ENCODE results near the gene RASA2. TPM values are rescaled to one million over a fixed set of nuclear protein-coding genes. Genes with fewer than 3 reads are reported as not detected.

The RASA2 gene
- total RNA-seq, 2 donors from 2014 or later, result 3.3 to 5.1 TPM

- Histone ChIP-seq H3K4me3 (no peak overlapping the region), H3K27me3 (no peaks in the 10 kb centered on the region), H3K27ac (no peak overlapping the region), H3K9me3 (peaks cover 0 to 12% of the 10 kb centered on the region in 2 donors), H3K36me3 (no peaks in the 10 kb centered on the region), H3K4me1 (no peaks in the 10 kb centered on the region)
- peak; percentile 18 for DNase-seq (ENCODE audit: low spot score)
- TF ChIP-seq CTCF (IDR thresholded peaks at IDR 0.05), result no peak
Observed at GRCh38 chr3:141632779-141633374, 146.1 kb downstream of the RASA2 start.

GRCh38 chr3:141642215-141642614 is 155.4 kb downstream of the RASA2 start:
- DNase-seq (ENCODE audit: low spot score), result no peak
- Histone ChIP-seq H3K4me1 (no peaks in the 10 kb centered on the region), H3K4me3 (no peak overlapping the region)

GRCh38 chr3:141643391-141643790 is 156.6 kb downstream of the RASA2 start:
- TF ChIP-seq CTCF (IDR thresholded peaks at IDR 0.05), result no peak
- no peak for DNase-seq (ENCODE audit: low spot score)
- Histone ChIP-seq H3K4me1 (no peaks in the 10 kb centered on the region), H3K27me3 (no peaks in the 10 kb centered on the region), H3K27ac (no peak overlapping the region), H3K4me3 (no peak overlapping the region), H3K9me3 (no peaks in the 10 kb centered on the region), H3K36me3 (no peaks in the 10 kb centered on the region)

More at GRCh38 chr3:141642215-141642614, 155.4 kb downstream of the RASA2 start:
- H3K27ac ChIP-seq, result no peak overlapping the region
- no peaks in the 10 kb centered on the region for H3K27me3 ChIP-seq
- H3K36me3 ChIP-seq, result no peaks in the 10 kb centered on the region
- no peak for TF ChIP-seq CTCF (IDR thresholded peaks at IDR 0.05)
- H3K9me3 ChIP-seq, result no peaks in the 10 kb centered on the region

- Histone ChIP-seq H3K27me3 (no peaks in the 10 kb centered on the region), H3K4me1 (no peaks in the 10 kb centered on the region), H3K27ac (no peak overlapping the region), H3K36me3 (no peaks in the 10 kb centered on the region), H3K9me3 (no peaks in the 10 kb centered on the region), H3K4me3 (no peak overlapping the region)
- no peak for TF ChIP-seq CTCF (IDR thresholded peaks at IDR 0.05)
- no peak for DNase-seq (ENCODE audit: low spot score)
Observed at GRCh38 chr3:141643796-141644195, 157.0 kb downstream of the RASA2 start.

- TF ChIP-seq CTCF (IDR thresholded peaks at IDR 0.05), result peak; percentile 40 to 64
- Histone ChIP-seq H3K27me3 (no peaks in the 10 kb centered on the region), H3K4me3 (no peak overlapping the region), H3K9me3 (no peaks in the 10 kb centered on the region), H3K27ac (no peak overlapping the region), H3K36me3 (no peaks in the 10 kb centered on the region), H3K4me1 (no peaks in the 10 kb centered on the region)
- DNase-seq (ENCODE audit: low spot score), result peak; percentile 78
Observed at GRCh38 chr3:141644931-141645330, 158.1 kb downstream of the RASA2 start.

All from right atrium auricular region (tissue), 2 donors.